Tibial nerve (tissue), 3 donors: Measurements from ENCODE around the gene MIEF1.

Source experiments
- POLR2A ChIP-seq, 2 donors: fragments of 450-650 bp; IDR thresholded peaks; one replicate each; pipeline ENCODE4 v1.6.1; 2017; ENCODE audit warnings: antibody characterized with exemption in 2 of 2, mild to moderate bottlenecking in 2 of 2, moderate library complexity in 2 of 2
- TF ChIP-seq, protein P1 (sequence below), 5 experiments: fragments of 200-600 bp in 3 of 5; fragments of 450-650 bp in 2 of 5; sonication (generic) in 3 of 5; IDR thresholded peaks; one replicate each; pipeline ENCODE4 v1.5.1; 2016 to 2019; ENCODE audit warnings: antibody characterized with exemption in 5 of 5, mild to moderate bottlenecking in 3 of 5, moderate library complexity in 2 of 5

DNA sequence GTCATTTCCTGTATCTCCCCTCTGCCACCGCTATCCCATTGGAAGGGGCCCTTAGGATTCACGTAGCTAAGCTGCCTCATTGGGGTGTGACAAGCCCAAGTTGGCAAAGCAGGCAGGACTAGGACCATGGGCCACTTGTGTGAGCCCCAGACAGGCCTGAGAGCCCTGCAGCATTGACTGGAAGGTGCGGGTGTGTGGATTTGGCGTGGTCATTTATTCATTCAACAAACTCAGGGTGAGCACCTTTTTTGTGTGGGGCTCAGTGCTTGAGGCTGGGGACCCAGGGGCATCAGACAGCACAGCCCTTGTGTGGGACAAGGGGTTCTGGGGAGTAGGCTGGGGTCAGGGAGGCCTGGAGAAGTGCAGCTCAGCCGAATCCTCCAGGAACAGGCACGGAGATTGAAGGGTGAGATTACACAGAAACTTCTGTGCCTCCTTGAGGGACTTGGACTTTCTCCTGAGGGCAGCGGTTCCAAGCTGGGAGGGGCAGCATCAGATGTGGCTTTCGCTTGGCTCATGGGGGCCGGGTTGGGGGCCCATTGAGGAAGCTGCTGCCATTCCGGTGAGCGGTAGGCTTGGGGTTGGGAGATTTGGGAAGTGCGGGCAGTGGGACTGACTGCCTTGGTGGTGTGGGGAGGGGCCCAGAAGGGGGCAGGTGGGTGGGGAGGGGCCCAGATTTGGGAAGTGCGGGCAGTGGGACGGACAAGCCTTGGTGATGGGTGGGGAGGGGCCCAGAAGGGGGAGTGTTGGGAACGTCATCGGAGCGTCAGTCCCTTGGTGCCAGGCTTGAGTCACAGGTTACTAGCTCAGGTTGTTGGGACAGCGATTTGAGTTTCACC lies 33.4 kb upstream of the MIEF1 start:
- TF ChIP-seq, protein P1, sequence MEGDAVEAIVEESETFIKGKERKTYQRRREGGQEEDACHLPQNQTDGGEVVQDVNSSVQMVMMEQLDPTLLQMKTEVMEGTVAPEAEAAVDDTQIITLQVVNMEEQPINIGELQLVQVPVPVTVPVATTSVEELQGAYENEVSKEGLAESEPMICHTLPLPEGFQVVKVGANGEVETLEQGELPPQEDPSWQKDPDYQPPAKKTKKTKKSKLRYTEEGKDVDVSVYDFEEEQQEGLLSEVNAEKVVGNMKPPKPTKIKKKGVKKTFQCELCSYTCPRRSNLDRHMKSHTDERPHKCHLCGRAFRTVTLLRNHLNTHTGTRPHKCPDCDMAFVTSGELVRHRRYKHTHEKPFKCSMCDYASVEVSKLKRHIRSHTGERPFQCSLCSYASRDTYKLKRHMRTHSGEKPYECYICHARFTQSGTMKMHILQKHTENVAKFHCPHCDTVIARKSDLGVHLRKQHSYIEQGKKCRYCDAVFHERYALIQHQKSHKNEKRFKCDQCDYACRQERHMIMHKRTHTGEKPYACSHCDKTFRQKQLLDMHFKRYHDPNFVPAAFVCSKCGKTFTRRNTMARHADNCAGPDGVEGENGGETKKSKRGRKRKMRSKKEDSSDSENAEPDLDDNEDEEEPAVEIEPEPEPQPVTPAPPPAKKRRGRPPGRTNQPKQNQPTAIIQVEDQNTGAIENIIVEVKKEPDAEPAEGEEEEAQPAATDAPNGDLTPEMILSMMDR (IDR thresholded peaks at IDR 0.05) = no peak
- TF ChIP-seq POLR2A (IDR thresholded peaks at IDR 0.05) = no peak
